GM19438 (cell line): ENCODE measurements around the gene MTAP.

ENCODE experiments used
- ATAC-seq: cut with Tn5 transposase; IDR thresholded peaks from one replicate; pipeline ENCODE4 v1.9.1; 2021; ENCODE audit warnings: low read depth; ENCODE audit not compliant: unreplicated experiment

Gene MTAP

GRCh38 chr9:21802418-21803000 is at the start of gene MTAP:
MTAP (plus strand) TSS chr9:21802636; CDS start chr9:21802749, 113 bp downstream.
- peak; percentile 88 for ATAC-seq

- ATAC-seq: no peak
Observed at GRCh38 chr9:21753523-21753922, 48.9 kb upstream of the MTAP start.

- ATAC-seq: no peak
Observed at GRCh38 chr9:21754741-21755140, 47.7 kb upstream of the MTAP start.

- no peak for ATAC-seq
Observed at GRCh38 chr9:21758540-21758939, 43.9 kb upstream of the MTAP start.

GRCh38 chr9:21761309-21761901 is 41.0 kb upstream of the MTAP start:
- peak; percentile 87 for ATAC-seq

GRCh38 chr9:21762064-21762463 is 40.4 kb upstream of the MTAP start:
- no peak for ATAC-seq

- ATAC-seq: no peak
Observed at GRCh38 chr9:21764846-21765245, 37.6 kb upstream of the MTAP start.

GRCh38 chr9:21766096-21766495 is 36.3 kb upstream of the MTAP start:
- ATAC-seq: no peak

- ATAC-seq: no peak
Observed at GRCh38 chr9:21770871-21771560, 31.4 kb upstream of the MTAP start.

- no peak for ATAC-seq
Observed at GRCh38 chr9:21777701-21778100, 24.7 kb upstream of the MTAP start.

- ATAC-seq: no peak
Observed at GRCh38 chr9:21778304-21778703, 24.1 kb upstream of the MTAP start.

- ATAC-seq: no peak
Observed at GRCh38 chr9:21779397-21779796, 23.0 kb upstream of the MTAP start.

- ATAC-seq: no peak
Observed at GRCh38 chr9:21781656-21782055, 20.8 kb upstream of the MTAP start.

- ATAC-seq: no peak
Observed at GRCh38 chr9:21782205-21782604, 20.2 kb upstream of the MTAP start.

GRCh38 chr9:21788752-21789151 is 13.7 kb upstream of the MTAP start:
- no peak for ATAC-seq

- ATAC-seq: peak; percentile 96
Observed at GRCh38 chr9:21789541-21790037, 12.8 kb upstream of the MTAP start.

GRCh38 chr9:21795483-21795882 is 7.0 kb upstream of the MTAP start:
- no peak for ATAC-seq

- ATAC-seq: no peak
Observed at GRCh38 chr9:21796768-21797167, 5.7 kb upstream of the MTAP start.

- no peak for ATAC-seq
Observed at GRCh38 chr9:21800931-21801682, 1.3 kb upstream of the MTAP start.

- ATAC-seq: peak; percentile 8
Observed at GRCh38 chr9:21801683-21802417, 586 bp upstream of the MTAP start.
